ENCODE measurements around the gene MED31. TPM values are rescaled to one million over a fixed set of nuclear protein-coding genes. Genes with fewer than 3 reads are reported as not detected.
"Not testable (repeated sequence)": the region's sequence is repeated elsewhere in the genome, so short reads cannot be mapped to it uniquely, and the experiment has no call there.

The MED31 gene
- total and polyA plus RNA-seq, 2 donors from 2014 or later, result 15.9 to 21.0 TPM

DNA sequence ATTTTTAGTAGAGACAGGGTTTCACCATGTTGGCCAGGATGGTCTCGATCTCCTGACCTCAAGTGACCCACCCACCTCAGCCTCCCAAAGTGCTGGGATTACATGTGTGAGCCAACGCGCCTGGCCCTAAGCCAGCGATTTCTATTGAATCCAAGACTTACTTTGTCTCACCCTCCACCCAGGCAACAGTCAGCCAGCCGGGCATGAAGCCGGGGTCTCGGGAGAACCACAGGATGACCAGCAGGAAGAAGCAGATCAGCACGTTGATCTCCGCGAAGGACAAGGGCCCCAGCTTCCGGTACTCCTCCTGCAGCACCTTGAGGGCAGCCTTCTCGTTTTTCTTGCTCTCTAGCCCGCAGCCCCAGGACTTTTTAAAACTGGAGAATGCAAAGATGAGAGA, 44.2 kb upstream of the MED31 start:
- no peak for FAIRE-seq

DNA sequence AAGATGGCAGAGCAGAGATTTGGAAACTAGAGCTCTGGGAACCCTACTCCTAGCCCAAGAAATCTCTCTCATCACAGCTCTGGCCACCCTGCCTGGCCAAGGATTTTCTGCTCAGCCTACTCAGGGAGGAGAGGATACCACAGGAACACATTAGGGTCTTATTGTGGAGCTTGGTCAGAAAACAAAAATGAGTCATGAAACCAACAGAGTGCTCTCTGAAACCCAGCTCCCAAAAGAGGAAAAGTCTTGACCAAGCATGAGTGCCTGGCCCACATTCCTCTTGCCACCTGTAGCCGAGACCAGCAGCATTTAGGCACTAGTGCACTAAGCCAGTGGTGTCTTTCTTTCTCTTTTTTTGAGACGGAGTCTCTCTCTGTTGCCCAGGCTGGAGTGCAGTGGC, 43.6 kb upstream of the MED31 start:
- Histone ChIP-seq H3K27ac (ENCODE audit: low read depth in 2 of 2, low read length in 2 of 2) (no peak overlapping the region), H3K9ac (ENCODE audit: low read length in 3 of 3) (no peak overlapping the region), H3K4me3 (ENCODE audit: low read length in 3 of 3) (no peak overlapping the region), H3K36me3 (ENCODE audit: control insufficient read depth in 2 of 3, insufficient read depth in 3 of 3, low read length in 3 of 3) (no peaks in the 10 kb centered on the region), H3K4me1 (ENCODE audit: control insufficient read depth in 2 of 3, insufficient read depth in 2 of 3, low read depth in 1 of 3, low read length in 3 of 3) (no peaks in the 10 kb centered on the region), H3K9me3 (ENCODE audit: control insufficient read depth in 2 of 3, insufficient read depth in 1 of 3, low read length in 3 of 3) (no peaks in the 10 kb centered on the region), H3K27me3 (ENCODE audit: control insufficient read depth, insufficient read depth, low read length) (no peaks in the 10 kb centered on the region)
- no peak for FAIRE-seq
- intact Hi-C loops (cut with DNase I), result no loop called here
- TF ChIP-seq, protein P1, sequence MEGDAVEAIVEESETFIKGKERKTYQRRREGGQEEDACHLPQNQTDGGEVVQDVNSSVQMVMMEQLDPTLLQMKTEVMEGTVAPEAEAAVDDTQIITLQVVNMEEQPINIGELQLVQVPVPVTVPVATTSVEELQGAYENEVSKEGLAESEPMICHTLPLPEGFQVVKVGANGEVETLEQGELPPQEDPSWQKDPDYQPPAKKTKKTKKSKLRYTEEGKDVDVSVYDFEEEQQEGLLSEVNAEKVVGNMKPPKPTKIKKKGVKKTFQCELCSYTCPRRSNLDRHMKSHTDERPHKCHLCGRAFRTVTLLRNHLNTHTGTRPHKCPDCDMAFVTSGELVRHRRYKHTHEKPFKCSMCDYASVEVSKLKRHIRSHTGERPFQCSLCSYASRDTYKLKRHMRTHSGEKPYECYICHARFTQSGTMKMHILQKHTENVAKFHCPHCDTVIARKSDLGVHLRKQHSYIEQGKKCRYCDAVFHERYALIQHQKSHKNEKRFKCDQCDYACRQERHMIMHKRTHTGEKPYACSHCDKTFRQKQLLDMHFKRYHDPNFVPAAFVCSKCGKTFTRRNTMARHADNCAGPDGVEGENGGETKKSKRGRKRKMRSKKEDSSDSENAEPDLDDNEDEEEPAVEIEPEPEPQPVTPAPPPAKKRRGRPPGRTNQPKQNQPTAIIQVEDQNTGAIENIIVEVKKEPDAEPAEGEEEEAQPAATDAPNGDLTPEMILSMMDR (IDR thresholded peaks at IDR 0.05; ENCODE audit: borderline replicate concordance, extremely low read depth, insufficient read depth), result no peak
- DNase-seq, result no peak

More for the DNA sequence above, 44.2 kb upstream of the MED31 start:
- DNase-seq, result no peak
- no peaks in the 10 kb centered on the region for H3K4me1 ChIP-seq (ENCODE audit: control insufficient read depth in 2 of 3, insufficient read depth in 2 of 3, low read depth in 1 of 3, low read length in 3 of 3)
- H3K27ac ChIP-seq (ENCODE audit: low read depth in 2 of 2, low read length in 2 of 2), result no peak overlapping the region
- no peaks in the 10 kb centered on the region for H3K27me3 ChIP-seq (ENCODE audit: control insufficient read depth, insufficient read depth, low read length)
- no peaks in the 10 kb centered on the region for H3K36me3 ChIP-seq (ENCODE audit: control insufficient read depth in 2 of 3, insufficient read depth in 3 of 3, low read length in 3 of 3)
- TF ChIP-seq, protein P1 (IDR thresholded peaks at IDR 0.05; ENCODE audit: borderline replicate concordance, extremely low read depth, insufficient read depth), result no peak
- no peak overlapping the region for H3K4me3 ChIP-seq (ENCODE audit: low read length in 3 of 3)
- no peak overlapping the region for H3K9ac ChIP-seq (ENCODE audit: low read length in 3 of 3)
- intact Hi-C loops (cut with DNase I), result no loop called here
- H3K9me3 ChIP-seq (ENCODE audit: control insufficient read depth in 2 of 3, insufficient read depth in 1 of 3, low read length in 3 of 3), result no peaks in the 10 kb centered on the region

GRCh38 chr17:6691958-6692357, 40.6 kb upstream of the MED31 start:
- H3K9ac ChIP-seq (ENCODE audit: low read length in 3 of 3); H3K36me3 ChIP-seq (ENCODE audit: control insufficient read depth in 2 of 3, insufficient read depth in 3 of 3, low read length in 3 of 3); DNase-seq; H3K9me3 ChIP-seq (ENCODE audit: control insufficient read depth in 2 of 3, insufficient read depth in 1 of 3, low read length in 3 of 3); H3K27ac ChIP-seq (ENCODE audit: low read depth in 2 of 2, low read length in 2 of 2); intact Hi-C loops (cut with DNase I); H3K4me1 ChIP-seq (ENCODE audit: control insufficient read depth in 2 of 3, insufficient read depth in 2 of 3, low read depth in 1 of 3, low read length in 3 of 3); H3K27me3 ChIP-seq (ENCODE audit: control insufficient read depth, insufficient read depth, low read length); H3K4me3 ChIP-seq (ENCODE audit: low read length in 3 of 3); FAIRE-seq: not testable (repeated sequence)

- H3K27ac ChIP-seq (ENCODE audit: low read depth in 2 of 2, low read length in 2 of 2), result no peak overlapping the region
- no peaks in the 10 kb centered on the region for H3K36me3 ChIP-seq (ENCODE audit: control insufficient read depth in 2 of 3, insufficient read depth in 3 of 3, low read length in 3 of 3)
- no peaks in the 10 kb centered on the region for H3K27me3 ChIP-seq (ENCODE audit: control insufficient read depth, insufficient read depth, low read length)
- DNase-seq (peak in 1 of 5 donors; percentile 35), FAIRE-seq (no peak)
- intact Hi-C loops (cut with DNase I), result no loop called here
- no peak overlapping the region for H3K4me3 ChIP-seq (ENCODE audit: low read length in 3 of 3)
- no peaks in the 10 kb centered on the region for H3K4me1 ChIP-seq (ENCODE audit: control insufficient read depth in 2 of 3, insufficient read depth in 2 of 3, low read depth in 1 of 3, low read length in 3 of 3)
- TF ChIP-seq, protein P1 (IDR thresholded peaks at IDR 0.05; ENCODE audit: borderline replicate concordance, extremely low read depth, insufficient read depth), result no peak
- no peak overlapping the region for H3K9ac ChIP-seq (ENCODE audit: low read length in 3 of 3)
- no peaks in the 10 kb centered on the region for H3K9me3 ChIP-seq (ENCODE audit: control insufficient read depth in 2 of 3, insufficient read depth in 1 of 3, low read length in 3 of 3)
These were observed 40.1 kb upstream of the MED31 start for GRCh38 chr17:6691546-6691945.

All from kidney (tissue), 14 donors.